Endothelial cell of umbilical vein (primary cell): Measurements from ENCODE around the gene HBS1L. TPM values are rescaled to one million over a fixed set of nuclear protein-coding genes. Genes with fewer than 3 reads are reported as not detected.
A peak's percentile ranks its signal among the peaks of the same experiment; 100 is the strongest.

Experiments
- BruUV-seq: library from RNA; stranded (reverse); fragments of 400-500 nt; replicated peaks from 2 replicates; lab custom pipeline; 2021; lab: Mats Ljungman, UMichigan
- CTCF ChIA-PET: fragments of 300-600, 350-600 bp; sonication (Branson Sonifier 250); formaldehyde crosslinking; loops from one replicate; lab custom pipeline; 2021; ENCODE audit warnings: antibody characterized with exemption, inconsistent platforms; lab: Charles Lee
- POLR2A ChIA-PET: fragments of 300-600, 350-600 bp; sonication (Branson Sonifier 250); formaldehyde crosslinking; loops from one replicate; lab custom pipeline; 2021; ENCODE audit warnings: antibody characterized with exemption, inconsistent platforms; lab: Charles Lee
- DNase-seq: peaks from one replicate; pipeline ENCODE4 v3.0.0-alpha.2; 2011; ENCODE audit warnings: low read depth, low spot score
- FAIRE-seq: peaks from 2 replicates; lab custom pipeline; 2011; peaks lifted over from hg19 to GRCh38; lab: Jason Lieb, UNC
- H2AFZ ChIP-seq: 2 replicates; pipeline ENCODE4 v1.6.0; 2012; ENCODE audit warnings: low read depth, low read length, control low read depth, inconsistent platforms
- H3K27ac ChIP-seq: 2 replicates; pipeline ENCODE4 v1.5.1; 2011; ENCODE audit warnings: low read depth, mild to moderate bottlenecking, control low read depth, low read length, moderate library complexity; ENCODE audit not compliant: insufficient read depth
- H3K27me3 ChIP-seq, 2 experiments: 2 replicates each; pipeline versions ENCODE4 v1.6.0 to v1.6.1; 2011; ENCODE audit warnings: low read length in 2 of 2, mixed read lengths in 1 of 2; ENCODE audit not compliant: control insufficient read depth in 2 of 2, insufficient read depth in 2 of 2
- H3K36me3 ChIP-seq, 2 experiments: 2 replicates in 1 of 2; 3 replicates in 1 of 2; pipeline ENCODE4 v1.5.1; 2011; ENCODE audit warnings: low read length in 2 of 2, mild to moderate bottlenecking in 1 of 2, moderate library complexity in 1 of 2; ENCODE audit not compliant: control insufficient read depth in 2 of 2, insufficient read depth in 2 of 2; ENCODE audit errors: extremely low read depth in 1 of 2
- H3K4me1 ChIP-seq: 3 replicates; pipeline ENCODE4 v1.5.1; 2011; ENCODE audit warnings: mild to moderate bottlenecking, low read length; ENCODE audit not compliant: control insufficient read depth, insufficient read depth; ENCODE audit errors: extremely low read depth
- H3K4me2 ChIP-seq: 2 replicates; pipeline ENCODE4 v1.6.1; 2011; ENCODE audit warnings: low read length, control low read depth, mixed read lengths; ENCODE audit not compliant: insufficient read depth
- H3K4me3 ChIP-seq, 3 experiments: fragments of 200-600 bp in 1 of 3; sonication (generic), shearing (Covaris generic) in 1 of 3; replicated peaks in 1 of 3; 2 replicates each; pipeline ENCODE4 v1.5.1; 2011 to 2016; ENCODE audit warnings: control low read depth in 3 of 3, low read length in 3 of 3, mild to moderate bottlenecking in 2 of 3, inconsistent platforms in 1 of 3, low read depth in 1 of 3, moderate library complexity in 1 of 3; ENCODE audit not compliant: insufficient read depth in 1 of 3
- H3K79me2 ChIP-seq: 2 replicates; pipeline ENCODE4 v1.6.0; 2012; ENCODE audit warnings: low read length, inconsistent platforms; ENCODE audit not compliant: control insufficient read depth, insufficient read depth
- H3K9ac ChIP-seq: replicated peaks from 2 replicates; pipeline ENCODE3; 2011; ENCODE audit warnings: low read length, control low read depth; ENCODE audit not compliant: insufficient read depth; ENCODE audit errors: extremely low read depth
- H3K9me1 ChIP-seq: replicated peaks from 3 replicates; pipeline ENCODE4 v1.6.0; 2011; ENCODE audit warnings: mild to moderate bottlenecking, low read length; ENCODE audit not compliant: control insufficient read depth, insufficient read depth; ENCODE audit errors: extremely low read depth
- H3K9me3 ChIP-seq: replicated peaks from 2 replicates; pipeline ENCODE4 v1.5.1; 2012; ENCODE audit warnings: low read length, inconsistent platforms; ENCODE audit not compliant: control insufficient read depth, insufficient read depth
- H4K20me1 ChIP-seq: replicated peaks from 2 replicates; pipeline ENCODE3; 2011; ENCODE audit warnings: mild to moderate bottlenecking, low read length; ENCODE audit not compliant: control insufficient read depth, insufficient read depth; ENCODE audit errors: extremely low read depth
- EZH2 ChIP-seq: IDR thresholded peaks from 2 replicates; pipeline ENCODE4 v1.6.1; 2012; ENCODE audit warnings: borderline replicate concordance, low read depth, mild to moderate bottlenecking, moderate library complexity, low read length, inconsistent platforms; ENCODE audit not compliant: severe bottlenecking
- FOS ChIP-seq: IDR thresholded peaks from 2 replicates; pipeline ENCODE4 v1.6.1; 2011; ENCODE audit warnings: mild to moderate bottlenecking, low read length, moderate library complexity, borderline replicate concordance; ENCODE audit not compliant: insufficient read depth
- GATA2 ChIP-seq: IDR thresholded peaks from 2 replicates; pipeline ENCODE4 v1.7.0; 2011; ENCODE audit warnings: low read depth, mild to moderate bottlenecking, moderate library complexity, mixed read lengths, low read length; ENCODE audit not compliant: insufficient read length, insufficient read depth
- JUN ChIP-seq: IDR thresholded peaks from 2 replicates; pipeline ENCODE4 v1.6.1; 2011; ENCODE audit warnings: borderline replicate concordance, low read depth; ENCODE audit not compliant: insufficient read length, insufficient read depth
- POLR2A ChIP-seq: IDR thresholded peaks from 2 replicates; pipeline ENCODE4 v1.6.1; 2012; ENCODE audit warnings: low read depth, mild to moderate bottlenecking, control low read depth, low read length
- POLR2AphosphoS5 ChIP-seq: IDR thresholded peaks from 2 replicates; pipeline ENCODE4 v1.6.1; 2012; ENCODE audit warnings: low read depth, mild to moderate bottlenecking, control low read depth, low read length, moderate library complexity; ENCODE audit not compliant: insufficient read depth
- dilution Hi-C: fragments of 300-500 bp; cut with MboI; formaldehyde crosslinking; loops from one replicate; pipeline ENCODE4 v1.15.0; 2019; ENCODE audit warnings: low sequenced_read_pairs; ENCODE audit not compliant: extremely low pct_ligation_motif_present
- intact Hi-C: fragments of 100-400 bp; cut with micrococcal nuclease; formaldehyde crosslinking; loops from one replicate; pipeline ENCODE4 v1.10.0; 2022
- polyA plus RNA-seq, 4 experiments: library from polyadenylated mRNA; depleted of rRNA in 3 of 4; stranded (reverse) in 3 of 4; unstranded in 1 of 4; fragments of >200 nt; gene quantifications; 2 replicates each; pipeline versions ENCODE4 v1.2.1 to v1.2.3, GENCODE V29; 2011 to 2012; ENCODE audit warnings: missing spikeins in 1 of 4
- total RNA-seq: library from RNA; stranded (reverse); gene quantifications from 2 replicates; pipeline ENCODE4 v1.2.3, GENCODE V29; 2021
- TF ChIP-seq, protein P1 (sequence below), 2 donors: IDR thresholded peaks; 1 replicate in 1 of 2; 2 replicates in 1 of 2; pipeline ENCODE4 v1.5.1; 2011; ENCODE audit warnings: low read length in 2 of 2, mild to moderate bottlenecking in 2 of 2, moderate library complexity in 2 of 2, control low read depth in 1 of 2, inconsistent platforms in 1 of 2, low read depth in 1 of 2; ENCODE audit not compliant: insufficient read depth in 1 of 2; ENCODE audit errors: extremely low read depth in 1 of 2
- TF ChIP-seq, protein P2 (sequence below): IDR thresholded peaks from 2 replicates; pipeline ENCODE4 v1.6.1; 2011; ENCODE audit not compliant: insufficient read depth, insufficient read length

The HBS1L gene
- total and polyA plus RNA-seq, 2 donors (not counting 3 experiments of a cell fraction or from before 2014, with no cell fraction given), result 23.7 to 74.6 TPM

DNA sequence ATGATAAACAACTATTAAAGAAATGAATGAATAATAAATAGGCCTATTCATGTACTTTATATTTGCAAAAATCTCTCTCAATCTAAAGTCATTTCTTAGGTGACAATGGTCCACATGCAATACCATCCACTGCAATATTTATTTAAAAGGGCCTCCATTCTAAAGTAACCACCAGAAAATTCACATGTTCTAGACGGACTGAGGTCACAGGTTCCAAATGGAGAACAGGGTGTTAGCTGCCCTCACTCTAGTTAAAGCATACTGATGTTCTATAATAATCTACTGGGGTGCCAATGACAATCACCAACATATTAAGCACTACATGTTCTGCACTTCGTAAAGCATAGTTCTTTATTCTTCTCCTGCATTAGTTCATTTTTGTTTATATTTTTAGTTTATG, 1.2 kb downstream of the HBS1L start:
- ChIA-PET POLR2A (no interaction called here), CTCF (no interaction called here)
- Histone ChIP-seq H2AFZ (no peak overlapping the region), H3K9me1 (no peaks in the 10 kb centered on the region), H4K20me1 (peaks cover 2% of the 10 kb centered on the region), H3K27me3 (no peaks in the 10 kb centered on the region), H3K4me2 (peak overlapping the region; percentile 97), H3K9me3 (no peaks in the 10 kb centered on the region), H3K4me3 (peak overlapping the region in 1 of 3 experiments; percentile 99), H3K79me2 (peaks cover 54% of the 10 kb centered on the region), H3K4me1 (peaks cover 14% of the 10 kb centered on the region), H3K36me3 (peaks cover 3 to 4% of the 10 kb centered on the region in 2 experiments), H3K9ac (peak overlapping the region; percentile 100), H3K27ac (no peak overlapping the region)
- DNase-seq, result no peak
- no TSS peak for BruUV-seq
- intact Hi-C loops, result no loop called here
- dilution Hi-C loops, result no loop called here
- TF ChIP-seq POLR2A, result no peak
- TF ChIP-seq FOS, result no peak
- no peak for FAIRE-seq

DNA sequence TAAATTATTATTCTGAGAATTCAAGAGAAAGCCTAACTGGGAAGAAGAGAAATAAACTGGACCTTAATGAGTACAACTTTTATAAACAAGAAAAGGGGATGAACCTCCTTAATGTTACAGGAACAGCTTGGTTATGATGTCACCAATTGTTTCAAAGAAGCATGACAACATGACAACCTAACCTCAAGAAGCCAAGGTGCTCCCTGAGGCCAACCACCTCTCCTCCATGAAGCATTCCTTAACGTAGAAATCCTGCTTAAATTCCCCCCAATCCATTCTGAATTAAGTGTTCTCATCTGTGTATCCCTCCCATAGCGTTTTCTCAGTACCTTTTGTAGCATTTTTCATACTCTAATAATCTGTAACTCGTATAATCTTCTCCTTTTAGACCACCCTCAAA, 1.7 kb downstream of the HBS1L start:
- ChIA-PET CTCF (no interaction called here), POLR2A (no interaction called here)
- H3K4me3 ChIP-seq, result peak overlapping the region in 1 of 3 experiments; percentile 99
- no peaks in the 10 kb centered on the region for H3K9me1 ChIP-seq
- H3K27ac ChIP-seq, result no peak overlapping the region
- H3K79me2 ChIP-seq, result peaks cover 59% of the 10 kb centered on the region
- FAIRE-seq, result no peak
- H2AFZ ChIP-seq, result no peak overlapping the region
- no peaks in the 10 kb centered on the region for H3K27me3 ChIP-seq
- H3K9ac ChIP-seq, result peak overlapping the region; percentile 2
- H3K36me3 ChIP-seq, result peaks cover 3 to 6% of the 10 kb centered on the region in 2 experiments
- peaks cover 2% of the 10 kb centered on the region for H4K20me1 ChIP-seq
- no peak for DNase-seq
- H3K4me1 ChIP-seq, result peaks cover 14% of the 10 kb centered on the region
- H3K9me3 ChIP-seq, result no peaks in the 10 kb centered on the region
- intact Hi-C loops, result no loop called here
- dilution Hi-C loops, result no loop called here
- BruUV-seq, result no TSS peak
- TF ChIP-seq JUN (no peak), POLR2A (no peak), GATA2 (no peak), EZH2 (no peak), POLR2AphosphoS5 (no peak)
- TF ChIP-seq, protein P1, sequence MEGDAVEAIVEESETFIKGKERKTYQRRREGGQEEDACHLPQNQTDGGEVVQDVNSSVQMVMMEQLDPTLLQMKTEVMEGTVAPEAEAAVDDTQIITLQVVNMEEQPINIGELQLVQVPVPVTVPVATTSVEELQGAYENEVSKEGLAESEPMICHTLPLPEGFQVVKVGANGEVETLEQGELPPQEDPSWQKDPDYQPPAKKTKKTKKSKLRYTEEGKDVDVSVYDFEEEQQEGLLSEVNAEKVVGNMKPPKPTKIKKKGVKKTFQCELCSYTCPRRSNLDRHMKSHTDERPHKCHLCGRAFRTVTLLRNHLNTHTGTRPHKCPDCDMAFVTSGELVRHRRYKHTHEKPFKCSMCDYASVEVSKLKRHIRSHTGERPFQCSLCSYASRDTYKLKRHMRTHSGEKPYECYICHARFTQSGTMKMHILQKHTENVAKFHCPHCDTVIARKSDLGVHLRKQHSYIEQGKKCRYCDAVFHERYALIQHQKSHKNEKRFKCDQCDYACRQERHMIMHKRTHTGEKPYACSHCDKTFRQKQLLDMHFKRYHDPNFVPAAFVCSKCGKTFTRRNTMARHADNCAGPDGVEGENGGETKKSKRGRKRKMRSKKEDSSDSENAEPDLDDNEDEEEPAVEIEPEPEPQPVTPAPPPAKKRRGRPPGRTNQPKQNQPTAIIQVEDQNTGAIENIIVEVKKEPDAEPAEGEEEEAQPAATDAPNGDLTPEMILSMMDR (IDR thresholded peaks at IDR 0.05; ENCODE audit: extremely low read depth in 1 of 2, insufficient read depth in 1 of 2, low read depth in 1 of 2, low read length in 2 of 2), result no peak
- TF ChIP-seq, protein P2, sequence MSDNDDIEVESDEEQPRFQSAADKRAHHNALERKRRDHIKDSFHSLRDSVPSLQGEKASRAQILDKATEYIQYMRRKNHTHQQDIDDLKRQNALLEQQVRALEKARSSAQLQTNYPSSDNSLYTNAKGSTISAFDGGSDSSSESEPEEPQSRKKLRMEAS, result no peak
- peak overlapping the region; percentile 97 for H3K4me2 ChIP-seq
